GM21423 (cell line): ENCODE data around the gene NAT16.
"Not testable (repeated sequence)": the region's sequence is repeated elsewhere in the genome, so short reads cannot be mapped to it uniquely, and the experiment has no call there.

ENCODE experiments used
- ATAC-seq: cut with Tn5 transposase; IDR thresholded peaks from one replicate; pipeline ENCODE4 v1.9.1; 2021; ENCODE audit warnings: mild to moderate bottlenecking, moderate library complexity; ENCODE audit not compliant: unreplicated experiment

NAT16 gene

GRCh38 chr7:101203740-101204738 is 23.9 kb upstream of the NAT16 start:
- not testable (repeated sequence) for ATAC-seq

- ATAC-seq = no peak
Measured at GRCh38 chr7:101202603-101202918, 22.5 kb upstream of the NAT16 start.

GRCh38 chr7:101201695-101202602 is 21.9 kb upstream of the NAT16 start:
- ATAC-seq = no peak

GRCh38 chr7:101200862-101201599 is 20.9 kb upstream of the NAT16 start, which contains the start of gene MOGAT3:
Gene MOGAT3, minus strand, starts transcription at chr7:101201036. Its CDS starts 182 bp downstream, at chr7:101200854.
- no peak for ATAC-seq

GRCh38 chr7:101200504-101200861 is 20.4 kb upstream of the NAT16 start:
- ATAC-seq = no peak

GRCh38 chr7:101199522-101199921 is 19.4 kb upstream of the NAT16 start:
- not testable (repeated sequence) for ATAC-seq

GRCh38 chr7:101198476-101198875 is 18.4 kb upstream of the NAT16 start:
- no peak for ATAC-seq

- no peak for ATAC-seq
Measured at GRCh38 chr7:101197991-101198390, 17.9 kb upstream of the NAT16 start.

GRCh38 chr7:101195884-101196283 is 15.8 kb upstream of the NAT16 start:
- no peak for ATAC-seq

GRCh38 chr7:101189109-101189508 is 9.0 kb upstream of the NAT16 start:
- ATAC-seq = no peak

- ATAC-seq = no peak
Measured at GRCh38 chr7:101186844-101187428, 6.8 kb upstream of the NAT16 start.

- ATAC-seq = no peak
Measured at GRCh38 chr7:101186194-101186593, 6.1 kb upstream of the NAT16 start.

GRCh38 chr7:101185258-101185839 is 5.3 kb upstream of the NAT16 start:
- no peak for ATAC-seq

GRCh38 chr7:101179713-101180112 is 380 bp downstream of the NAT16 start:
- ATAC-seq = no peak

GRCh38 chr7:101179117-101179516 is 976 bp downstream of the NAT16 start:
- no peak for ATAC-seq

- ATAC-seq = no peak
Measured at GRCh38 chr7:101177644-101178043, 2.4 kb downstream of the NAT16 start.

- no peak for ATAC-seq
Measured at GRCh38 chr7:101175664-101176063, 4.4 kb downstream of the NAT16 start.

- ATAC-seq = no peak
Measured at GRCh38 chr7:101174322-101174854, 5.7 kb downstream of the NAT16 start.

GRCh38 chr7:101173752-101174244 is 6.3 kb downstream of the NAT16 start:
- ATAC-seq = no peak
